ENCODE measurements around the gene ESRP2.

ESRP2 gene

GRCh38 chr16:68242926-68243858, 7.3 kb upstream of the ESRP2 start:
- peak in 3 of 10 donors; percentile 33 to 59 (median 48) for DNase-seq
- intact Hi-C loops (cut with DNase I): loop anchor here (5.0 kb wide), 1 partner anchor 84 kb away; no protein-coding TSS in a partner anchor

DNA sequence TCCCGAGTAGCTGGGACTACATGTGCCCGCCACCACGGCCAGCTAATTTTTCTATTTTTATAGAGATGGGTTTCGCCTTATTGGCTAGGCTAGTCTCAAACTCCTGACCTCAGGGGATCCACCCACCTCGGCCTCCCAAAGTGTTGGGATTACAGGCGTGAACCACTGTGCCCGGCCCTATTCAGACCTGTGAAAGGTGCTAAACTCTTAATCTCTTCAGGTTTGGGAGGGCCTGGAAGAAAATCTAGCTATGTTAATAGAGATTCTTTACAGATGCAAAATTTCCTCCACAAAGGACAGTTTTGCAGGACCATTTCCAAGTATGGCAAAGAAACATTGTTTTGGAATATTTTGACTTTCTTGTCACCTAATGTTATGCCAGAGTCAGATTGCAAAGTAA, 6.2 kb upstream of the ESRP2 start:
- intact Hi-C loops (cut with DNase I): loop anchor here (5.0 kb wide), 1 partner anchor 85 kb away; no protein-coding TSS in a partner anchor
- peak in 2 of 10 donors; percentile 4 to 11 for DNase-seq

DNA sequence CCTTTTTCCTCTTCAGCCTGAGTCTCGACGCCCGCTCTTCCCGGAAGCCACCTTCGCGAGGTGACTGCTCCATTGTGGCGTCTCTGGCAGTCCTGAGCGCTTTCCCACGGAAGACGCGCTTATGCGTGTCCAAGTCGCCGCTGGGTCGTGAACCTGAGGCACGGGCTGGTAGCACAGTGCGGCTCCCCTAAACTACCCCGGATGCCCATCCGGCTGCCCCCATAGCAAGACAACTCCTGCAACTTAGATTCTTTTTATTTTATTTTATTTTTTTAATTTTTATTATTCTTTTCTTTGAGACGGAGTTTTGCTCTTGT, 2.1 kb upstream of the ESRP2 start:
- DNase-seq: peak in 1 of 10 donors; percentile 66
- intact Hi-C loops (cut with DNase I): no loop called here

- intact Hi-C loops (cut with DNase I): no loop called here
- peak; percentile 90 to 99 (median 96) for DNase-seq
These were observed 1.5 kb upstream of the ESRP2 start for GRCh38 chr16:68237243-68238028.

DNA sequence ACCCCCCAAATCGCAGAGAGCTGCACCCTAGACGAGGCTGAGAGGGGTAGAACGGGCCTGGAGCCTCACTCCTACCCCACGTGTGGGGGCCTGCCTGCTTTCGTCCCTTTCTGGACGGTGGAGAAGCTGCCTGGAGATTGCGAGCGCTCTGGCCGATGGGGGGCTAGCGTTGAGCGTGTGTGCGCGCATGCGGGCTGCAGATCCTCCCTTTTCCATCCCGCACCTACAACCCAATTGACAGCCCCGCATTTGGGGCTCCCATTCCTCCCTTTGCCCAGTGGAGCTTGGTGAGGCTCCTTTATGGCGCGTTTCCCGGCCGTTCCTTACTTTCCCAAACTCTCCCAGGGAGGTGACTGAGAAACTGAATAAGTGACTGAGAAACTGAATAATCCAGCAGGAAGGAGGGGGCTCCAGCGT, 907 bp upstream of the ESRP2 start:
- DNase-seq: peak in 1 of 10 donors; percentile 87
- intact Hi-C loops (cut with DNase I): no loop called here

DNA sequence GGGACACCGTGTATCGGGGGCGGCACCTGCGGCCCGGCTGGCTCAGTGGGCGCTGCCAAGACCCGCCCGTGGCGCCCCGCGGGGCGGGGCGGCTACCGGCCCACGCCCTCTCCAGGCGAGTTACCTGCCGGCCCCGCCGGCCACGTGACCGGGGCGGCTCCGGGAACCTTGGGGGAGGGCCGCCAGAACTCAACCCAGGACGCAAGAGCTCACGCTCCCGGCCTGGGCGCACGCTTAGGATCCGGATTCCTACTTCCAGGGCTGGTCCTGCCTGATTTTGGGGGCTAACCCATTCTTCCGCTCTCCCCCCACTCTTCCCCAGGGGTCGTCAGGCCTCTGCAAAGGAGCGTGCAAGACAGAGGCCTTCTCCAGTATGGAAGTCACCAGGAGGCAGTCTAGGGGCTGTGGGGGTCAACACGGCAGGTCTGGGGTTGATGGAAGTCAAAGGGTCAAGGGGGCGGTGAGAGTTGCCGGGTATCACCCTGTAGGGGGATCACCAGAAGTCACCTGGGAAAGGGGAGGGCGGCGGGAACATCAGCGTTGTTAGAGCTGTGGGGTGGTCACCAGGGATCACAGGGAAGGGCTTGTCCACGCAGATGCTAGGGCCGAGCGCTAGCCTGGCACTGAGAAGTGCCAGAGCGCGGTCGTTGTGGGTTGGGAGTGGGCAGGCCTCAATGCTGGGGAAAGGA, 354 bp upstream of the ESRP2 start:
- intact Hi-C loops (cut with DNase I): no loop called here
- peak in 1 of 10 donors; percentile 70 for DNase-seq

DNA sequence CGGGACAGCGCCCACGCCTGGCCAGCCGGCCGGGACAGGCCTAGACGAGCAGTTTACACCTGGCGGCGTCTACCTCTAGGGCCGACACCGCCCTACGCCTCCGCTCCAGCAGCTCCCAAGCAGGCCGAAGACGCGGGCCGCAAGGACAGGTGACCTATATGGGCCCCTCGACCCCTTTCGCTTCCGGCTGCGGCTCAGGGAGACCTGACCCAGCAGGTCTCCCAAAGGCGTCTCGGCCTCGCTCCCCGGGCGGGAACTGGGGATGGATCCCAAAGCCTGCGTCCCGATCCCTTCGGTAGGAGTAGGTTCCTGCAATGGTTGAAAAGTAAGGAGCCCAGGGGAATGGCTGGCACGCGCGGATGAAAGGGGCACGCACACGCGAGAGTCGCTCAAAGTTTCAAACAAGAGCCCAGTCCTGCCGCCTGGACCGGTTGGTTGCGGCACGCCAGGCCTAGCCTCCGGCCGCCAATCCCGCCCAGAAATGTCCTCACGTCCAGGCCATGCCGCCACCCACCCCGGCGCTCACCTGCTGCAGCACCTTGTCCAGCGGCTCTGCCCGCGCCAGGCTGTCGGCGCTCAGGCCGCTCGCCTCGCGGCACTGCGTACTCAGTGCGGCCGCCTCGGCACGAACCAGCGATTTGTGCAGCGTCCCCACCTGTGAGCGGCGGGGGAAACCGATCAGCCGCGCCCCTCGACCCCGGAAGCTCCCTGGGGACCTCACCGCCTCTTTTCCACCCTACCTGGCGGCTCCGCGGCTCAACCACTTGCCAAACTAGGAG, 630 bp downstream of the ESRP2 start:
- intact Hi-C loops (cut with DNase I): no loop called here
- peak in 1 of 10 donors; percentile 84 for DNase-seq

DNA sequence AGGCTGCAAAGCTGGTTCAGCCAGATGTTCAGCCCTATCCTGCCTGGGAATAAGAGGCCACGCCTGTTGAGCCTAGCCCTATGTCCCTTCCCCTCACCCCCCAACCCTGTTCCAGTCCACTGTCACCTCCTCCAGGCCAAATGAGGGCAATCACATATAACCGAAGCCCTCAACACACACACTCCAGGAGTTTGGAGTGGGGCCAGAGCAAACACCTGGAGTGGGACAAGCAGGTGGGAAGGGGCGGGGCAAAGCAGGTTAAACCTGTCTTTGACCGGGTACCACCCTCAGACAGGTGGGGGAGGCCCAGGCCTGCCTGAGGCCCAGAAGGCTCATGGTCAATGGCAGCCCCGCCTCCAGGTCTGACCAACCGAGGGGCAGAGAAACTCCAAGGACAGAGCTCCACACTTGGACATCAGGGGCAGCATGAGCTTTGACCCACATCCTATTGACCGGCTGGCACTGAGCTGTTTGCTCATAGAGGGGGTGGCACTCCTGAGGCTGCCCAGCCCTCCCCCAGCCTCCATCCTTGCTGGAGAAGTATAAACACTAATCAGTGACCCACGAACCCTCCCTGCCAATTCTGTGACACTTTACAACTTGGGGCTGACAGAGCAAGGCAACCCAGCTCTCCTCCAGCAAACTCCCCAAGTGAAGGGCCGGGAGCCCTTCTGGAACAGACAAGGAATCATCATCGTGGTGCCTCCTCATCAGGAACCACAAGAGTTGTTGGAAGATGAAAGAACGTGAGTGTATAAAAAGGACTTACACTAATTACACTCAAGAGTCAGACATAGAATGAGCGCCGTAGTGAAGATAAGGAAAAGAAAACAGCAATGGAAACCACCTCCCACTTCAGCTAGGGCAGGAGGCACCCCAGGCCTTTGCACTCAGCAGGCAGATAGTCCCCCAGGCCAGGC, 1.5 kb downstream of the ESRP2 start:
- peak in 1 of 10 donors; percentile 57 for DNase-seq
- intact Hi-C loops (cut with DNase I): no loop called here

DNA sequence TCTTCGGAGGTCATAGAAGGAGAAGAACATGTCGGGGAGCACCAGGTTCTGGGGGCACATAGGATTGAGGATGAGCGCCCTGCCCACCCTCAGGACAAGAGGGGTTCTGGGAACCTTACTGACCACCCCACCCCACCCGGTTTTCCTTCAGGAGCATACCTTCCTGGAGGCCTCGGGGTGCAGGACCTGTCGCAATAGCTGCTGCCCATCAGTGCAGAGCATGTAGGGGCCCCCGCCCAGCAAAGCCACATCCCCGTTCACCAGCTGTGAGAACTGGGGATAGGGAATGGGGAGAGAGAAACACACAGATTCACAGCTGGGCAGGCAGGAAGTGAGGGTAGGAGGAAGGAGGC, 2.1 kb downstream of the ESRP2 start:
- DNase-seq: no peak
- intact Hi-C loops (cut with DNase I): no loop called here

DNA sequence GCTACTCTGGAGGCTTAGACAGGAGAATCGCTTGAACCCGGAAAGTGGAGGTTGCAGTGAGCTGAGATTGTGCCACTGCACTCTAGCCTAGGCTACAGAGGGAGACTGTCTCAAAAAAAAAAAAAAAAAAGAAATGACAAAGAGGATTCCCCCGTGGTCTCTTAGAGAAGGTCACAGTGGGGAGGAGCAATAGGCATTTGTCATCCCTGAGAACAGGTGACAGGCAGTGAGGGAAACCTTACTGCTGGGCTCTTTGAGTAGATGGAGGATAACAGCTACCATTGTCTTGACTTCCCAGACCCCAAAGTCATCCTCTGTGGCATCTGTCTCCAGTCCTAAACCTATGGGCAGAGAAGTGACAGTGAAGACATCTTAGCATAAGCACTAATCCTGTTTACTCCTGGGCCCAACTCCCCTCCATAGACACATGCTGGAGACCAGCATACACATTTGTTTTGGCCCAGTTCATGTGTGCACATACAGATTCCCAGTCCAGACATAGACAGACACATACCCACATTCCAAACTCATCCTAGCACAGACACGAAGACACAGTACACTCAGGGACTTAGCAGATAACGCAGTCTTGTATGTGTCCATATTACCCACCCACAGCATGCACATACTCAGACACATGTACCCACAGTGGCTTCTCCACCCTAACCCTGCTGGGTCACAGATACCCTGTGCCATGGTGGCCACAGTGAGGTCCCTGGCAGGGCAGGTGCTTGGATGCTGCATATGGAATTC, 2.7 kb downstream of the ESRP2 start:
- intact Hi-C loops (cut with DNase I): no loop called here

DNA sequence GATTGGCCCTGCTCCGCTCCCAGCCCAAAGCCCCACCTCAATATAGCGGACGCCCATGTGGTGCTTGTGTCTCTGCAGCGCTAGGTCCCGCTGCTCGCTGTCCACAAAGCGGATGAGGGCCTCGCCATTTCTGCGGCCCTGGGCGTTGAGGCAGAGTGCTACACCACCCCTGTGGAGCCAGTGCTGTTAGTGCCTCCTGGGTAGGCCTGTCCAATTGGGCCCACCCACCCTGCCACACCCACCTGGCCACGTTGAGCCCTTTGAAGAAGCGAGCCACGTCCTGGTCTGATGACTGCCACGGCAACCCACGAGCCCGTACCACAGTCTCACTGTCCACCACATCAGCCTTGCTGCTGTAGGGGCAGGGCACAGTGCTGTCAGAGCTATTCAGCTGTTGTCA, 3.6 kb downstream of the ESRP2 start:
- intact Hi-C loops (cut with DNase I): no loop called here
- DNase-seq: no peak

More for the DNA sequence above, 2.7 kb downstream of the ESRP2 start:
- DNase-seq: peak in 1 of 10 donors; percentile 60

DNA sequence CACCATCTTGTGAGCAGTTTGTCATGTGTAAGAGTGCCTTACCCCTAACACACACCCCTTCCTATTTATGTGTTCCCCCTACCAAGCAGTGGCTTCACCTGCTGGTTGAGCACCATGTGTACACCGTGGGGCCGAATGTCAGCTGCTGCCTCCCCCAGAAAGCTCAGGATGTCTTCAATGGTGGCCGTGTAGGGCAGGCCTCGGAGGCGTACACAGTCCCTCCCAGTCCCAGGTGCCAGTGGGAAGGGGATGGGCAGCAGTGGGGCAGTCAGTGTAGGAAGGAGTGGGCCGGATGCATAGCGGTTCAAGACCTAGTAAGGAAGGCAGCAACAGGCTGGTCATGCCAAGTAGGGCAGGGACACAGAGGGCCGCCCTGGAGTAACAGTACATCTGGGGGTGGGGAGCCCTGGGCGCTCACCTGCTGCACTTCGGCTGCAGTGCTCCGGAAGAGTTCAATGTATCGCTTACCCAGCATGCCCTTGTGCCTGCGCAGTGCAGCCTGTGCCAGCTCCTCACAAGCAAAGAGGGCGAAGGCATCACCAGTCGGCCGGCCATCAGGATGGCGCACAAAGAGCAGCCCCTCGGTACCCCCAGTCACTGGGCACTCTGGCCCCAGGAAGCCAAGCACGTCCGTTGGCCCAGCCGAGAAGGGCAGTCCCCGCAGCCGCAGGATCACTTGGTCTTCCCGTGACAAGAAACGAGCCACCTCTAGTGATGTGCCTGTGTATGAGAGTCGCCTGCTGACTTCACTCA, 4.4 kb downstream of the ESRP2 start:
- DNase-seq: peak in 1 of 10 donors; percentile 66
- intact Hi-C loops (cut with DNase I): no loop called here

DNA sequence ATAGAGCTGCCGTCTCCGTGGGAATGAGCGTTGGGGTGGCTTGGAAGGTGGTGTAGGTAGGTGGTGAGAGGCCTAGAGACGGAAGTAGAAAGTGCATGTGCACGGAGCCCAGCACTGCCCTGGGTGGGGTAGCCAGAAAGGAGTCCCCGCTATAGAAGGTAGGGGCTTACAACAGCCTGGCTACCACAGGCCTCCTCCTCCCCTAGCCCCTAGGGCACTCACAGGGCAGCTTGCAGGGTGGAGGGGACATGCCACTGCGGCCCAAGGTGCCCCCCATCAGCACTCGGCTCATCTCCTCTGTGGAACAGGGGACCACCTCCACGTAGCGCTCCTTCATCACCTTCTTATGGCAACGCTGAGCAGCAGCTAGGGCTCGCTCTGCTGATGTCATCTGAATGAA, 5.0 kb downstream of the ESRP2 start:
- no peak for DNase-seq

DNA sequence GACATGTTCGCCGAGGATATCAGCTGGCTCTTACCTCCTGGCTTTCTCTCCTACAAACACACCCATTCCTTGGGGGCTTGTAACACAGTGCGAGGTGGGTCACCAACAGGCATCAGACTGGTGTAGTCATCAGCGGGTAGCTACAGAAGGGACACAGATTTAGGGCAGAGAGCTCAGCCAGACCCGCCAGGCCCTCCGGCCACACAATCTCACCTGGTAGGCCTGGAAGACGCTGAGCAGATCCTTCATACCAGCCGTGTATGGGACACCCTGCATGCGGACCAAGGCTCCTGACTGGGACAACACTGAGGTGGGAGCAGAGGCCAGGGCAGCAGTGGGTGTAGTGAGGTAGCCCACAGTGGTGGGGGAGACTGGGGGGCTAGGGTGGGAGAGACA, 5.8 kb downstream of the ESRP2 start:
- no peak for DNase-seq
- intact Hi-C loops (cut with DNase I): no loop called here

More for the DNA sequence above, 5.0 kb downstream of the ESRP2 start:
- intact Hi-C loops (cut with DNase I): no loop called here

- intact Hi-C loops (cut with DNase I): loop anchor here (1.0 to 10.0 kb wide), 2 partner anchors 135 to 235 kb away; partner anchors contain the start of gene DPEP2
- DNase-seq: peak in 4 of 10 donors; percentile 39 to 51 (median 44)
These were observed 6.3 kb downstream of the ESRP2 start for GRCh38 chr16:68229431-68230175.

DNA sequence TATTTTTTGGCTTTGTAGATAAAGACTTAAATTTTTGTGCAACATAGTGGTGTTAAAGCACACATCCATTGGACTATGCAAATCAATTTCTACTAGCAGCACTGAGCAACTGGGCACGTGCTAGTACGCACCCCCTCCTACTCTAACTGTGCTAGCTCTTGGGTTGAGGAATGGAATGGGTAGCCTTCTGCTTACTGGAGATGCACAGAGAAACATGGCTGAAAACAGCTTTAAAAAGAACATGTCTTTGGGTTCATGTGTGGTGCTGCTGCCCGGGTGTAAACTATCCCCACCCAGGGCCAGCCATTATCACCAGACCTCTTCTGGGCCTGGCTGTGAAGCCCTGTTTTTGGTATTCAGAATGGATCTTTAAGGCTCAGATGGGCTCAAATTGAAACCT, 7.3 kb downstream of the ESRP2 start:
- no peak for DNase-seq
- intact Hi-C loops (cut with DNase I): loop anchor here (1.0 to 10.0 kb wide), 2 partner anchors 134 to 234 kb away; partner anchors contain the start of gene DPEP2

Data from posterior cingulate gyrus (tissue), 11 donors.